LNCAP (cell line): ENCODE measurements around the gene MAB21L1.

Experiments
- TF ChIP-seq, protein P1 (sequence below): fragments of 450-650 bp; IDR thresholded peaks from 2 replicates; pipeline ENCODE4 v1.5.1; 2017; ENCODE audit warnings: mild to moderate bottlenecking

MAB21L1 gene

GRCh38 chr13:35479038-35479492 lies 2.6 kb upstream of the MAB21L1 start:
- TF ChIP-seq, protein P1, sequence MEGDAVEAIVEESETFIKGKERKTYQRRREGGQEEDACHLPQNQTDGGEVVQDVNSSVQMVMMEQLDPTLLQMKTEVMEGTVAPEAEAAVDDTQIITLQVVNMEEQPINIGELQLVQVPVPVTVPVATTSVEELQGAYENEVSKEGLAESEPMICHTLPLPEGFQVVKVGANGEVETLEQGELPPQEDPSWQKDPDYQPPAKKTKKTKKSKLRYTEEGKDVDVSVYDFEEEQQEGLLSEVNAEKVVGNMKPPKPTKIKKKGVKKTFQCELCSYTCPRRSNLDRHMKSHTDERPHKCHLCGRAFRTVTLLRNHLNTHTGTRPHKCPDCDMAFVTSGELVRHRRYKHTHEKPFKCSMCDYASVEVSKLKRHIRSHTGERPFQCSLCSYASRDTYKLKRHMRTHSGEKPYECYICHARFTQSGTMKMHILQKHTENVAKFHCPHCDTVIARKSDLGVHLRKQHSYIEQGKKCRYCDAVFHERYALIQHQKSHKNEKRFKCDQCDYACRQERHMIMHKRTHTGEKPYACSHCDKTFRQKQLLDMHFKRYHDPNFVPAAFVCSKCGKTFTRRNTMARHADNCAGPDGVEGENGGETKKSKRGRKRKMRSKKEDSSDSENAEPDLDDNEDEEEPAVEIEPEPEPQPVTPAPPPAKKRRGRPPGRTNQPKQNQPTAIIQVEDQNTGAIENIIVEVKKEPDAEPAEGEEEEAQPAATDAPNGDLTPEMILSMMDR: no peak

DNA sequence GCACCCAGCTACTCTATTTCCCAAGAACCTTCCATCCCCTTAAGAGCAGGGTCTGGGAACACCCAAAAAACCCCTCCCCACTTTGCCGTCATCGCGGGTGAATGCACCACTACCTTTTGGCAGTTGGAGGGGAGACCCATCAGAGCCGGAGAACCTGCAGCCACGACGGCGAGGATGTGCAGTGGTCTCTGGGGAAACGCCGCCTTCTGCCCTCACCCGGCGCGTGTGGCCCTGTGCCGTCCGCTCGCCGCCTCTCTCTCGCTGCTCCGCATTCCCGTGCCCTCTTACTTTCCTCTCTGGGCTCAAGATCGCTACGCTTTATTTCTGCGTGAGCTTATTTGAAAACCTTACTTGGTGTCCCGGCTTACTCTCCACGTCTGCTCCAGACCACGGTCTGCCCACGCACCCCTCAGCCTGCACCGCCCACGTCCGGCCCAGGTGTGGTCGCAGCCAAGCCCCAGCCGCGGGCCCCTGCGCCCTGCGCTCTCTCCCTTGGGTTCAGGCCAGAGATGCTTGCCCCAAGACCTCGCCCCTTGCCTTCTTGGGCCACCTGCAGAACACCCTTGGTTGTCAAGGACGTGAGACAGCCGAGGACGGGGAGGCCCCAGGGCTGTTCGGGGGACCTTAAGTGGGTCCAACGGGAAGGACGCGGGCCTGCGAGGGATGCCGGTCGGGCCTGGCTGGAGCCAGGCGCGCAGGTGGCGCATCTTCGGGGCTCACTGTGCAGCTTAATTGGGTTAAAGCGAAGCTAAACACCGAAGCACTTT lies 2.0 kb upstream of the MAB21L1 start:
- TF ChIP-seq, protein P1: no peak

DNA sequence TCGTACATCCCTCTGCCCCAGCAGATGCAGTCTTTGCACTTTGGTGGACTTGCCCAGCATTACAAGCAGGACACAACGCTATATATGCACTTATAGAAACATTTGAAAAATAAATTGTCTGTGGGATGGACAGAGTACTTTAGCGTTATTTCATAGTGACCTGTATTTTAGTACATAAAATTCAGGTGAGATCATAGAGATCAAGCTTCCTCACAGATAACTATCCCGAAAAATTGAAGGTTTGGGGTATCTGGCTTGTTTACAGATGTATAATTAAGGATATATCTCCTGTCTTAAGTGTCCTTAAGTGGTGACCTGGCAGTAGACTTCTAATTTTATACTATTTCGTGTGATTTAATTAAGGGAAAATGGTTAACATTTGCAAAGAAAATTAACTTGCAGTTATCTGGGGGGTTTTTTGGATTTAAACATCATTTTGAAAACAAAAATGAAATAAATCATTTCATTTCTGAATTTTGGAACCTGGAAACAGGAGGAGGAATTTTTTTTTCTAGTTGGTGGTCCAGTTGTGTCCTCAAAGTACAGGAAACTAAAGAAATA lies 977 bp upstream of the MAB21L1 start:
- TF ChIP-seq, protein P1: no peak

- TF ChIP-seq, protein P1: no peak
Measured at GRCh38 chr13:35475212-35475959, 1.1 kb downstream of the MAB21L1 start.

- TF ChIP-seq, protein P1: no peak
Measured at GRCh38 chr13:35474496-35475211, 1.8 kb downstream of the MAB21L1 start.

DNA sequence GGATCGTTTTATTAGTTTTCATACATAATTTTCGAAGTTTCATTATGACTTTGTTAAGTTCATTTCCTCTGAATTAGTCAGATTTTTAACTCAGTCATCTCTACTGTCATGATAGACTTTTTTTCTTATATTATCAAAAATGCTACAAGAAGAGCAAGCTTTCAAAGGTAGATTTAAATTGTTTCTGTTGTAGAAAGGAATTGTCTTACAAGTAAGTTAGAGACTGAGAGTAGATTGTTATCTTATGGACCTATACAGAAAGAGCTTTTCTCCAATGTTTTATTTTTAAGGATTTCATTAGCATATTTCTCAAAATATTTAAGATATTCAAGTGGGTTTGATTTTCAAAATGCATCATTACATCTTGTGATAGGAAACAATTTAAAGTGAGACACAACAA lies 2.7 kb downstream of the MAB21L1 start:
- TF ChIP-seq, protein P1: no peak

- TF ChIP-seq, protein P1: no peak
Measured at GRCh38 chr13:35473206-35473775, 3.2 kb downstream of the MAB21L1 start.
